HepG2 (cell line): ENCODE results near the gene FOLR1. TPM values are rescaled to one million over a fixed set of nuclear protein-coding genes. Genes with fewer than 3 reads are reported as not detected.

ENCODE experiments used
- ATF5 ChIP-seq: sonication (generic); formaldehyde crosslinking; IDR thresholded peaks from 2 replicates; pipeline ENCODE4 v1.4.0; 2020; ENCODE audit warnings: mild to moderate bottlenecking, low read depth, missing genetic modification reagents
- CCAR2 ChIP-seq: fragments of 200-400 bp; formaldehyde crosslinking; optimal IDR thresholded peaks from 2 replicates; pipeline ENCODE3; 2018; ENCODE audit warnings: low read depth, mild to moderate bottlenecking, low read length, moderate library complexity
- FOXA3 ChIP-seq: IDR thresholded peaks from 2 replicates; pipeline ENCODE4 v1.6.1; 2016; ENCODE audit warnings: missing genetic modification reagents, missing compliant biosample characterization
- FOXM1 ChIP-seq: sonication (generic); formaldehyde crosslinking; IDR thresholded peaks from 2 replicates; pipeline ENCODE4 v1.5.0; 2020; ENCODE audit warnings: missing genetic modification reagents
- GRHL1 ChIP-seq: sonication (generic); formaldehyde crosslinking; conservative IDR thresholded peaks from 2 replicates; pipeline ENCODE4 v1.8.0; 2022; ENCODE audit warnings: missing genetic modification reagents
- HDAC6 ChIP-seq: fragments of 200-600 bp; sonication (generic); IDR thresholded peaks from 2 replicates; pipeline ENCODE4 v1.7.0; 2017; ENCODE audit warnings: mild to moderate bottlenecking, antibody characterized with exemption, low read length, low read depth
- PHF5A ChIP-seq: IDR thresholded peaks from one replicate; pipeline ENCODE4 v1.6.1; 2018; ENCODE audit warnings: low read depth, missing genetic modification reagents; ENCODE audit not compliant: unreplicated experiment
- RBFOX2 ChIP-seq: fragments of 200-400 bp; formaldehyde crosslinking; IDR thresholded peaks from 2 replicates; pipeline ENCODE4 v1.6.1; 2017; ENCODE audit warnings: low read depth, mild to moderate bottlenecking, low read length
- SPEN ChIP-seq: sonication (generic); formaldehyde crosslinking; IDR thresholded peaks from 2 replicates; pipeline ENCODE4 v1.5.1; 2020; ENCODE audit warnings: low read depth, mild to moderate bottlenecking, missing genetic modification reagents
- YEATS4 ChIP-seq: sonication (generic); formaldehyde crosslinking; IDR thresholded peaks from 2 replicates; pipeline ENCODE4 v1.4.0; 2020; ENCODE audit warnings: missing genetic modification reagents, borderline replicate concordance
- ZBTB26 ChIP-seq: IDR thresholded peaks from 2 replicates; pipeline ENCODE4 v1.6.1; 2016; ENCODE audit warnings: missing compliant biosample characterization, missing genetic modification reagents, borderline replicate concordance
- ZNF143 ChIP-seq: sonication (generic); formaldehyde crosslinking; IDR thresholded peaks from 2 replicates; pipeline ENCODE4 v1.4.0; 2020; ENCODE audit warnings: missing genetic modification reagents
- ZNF281 ChIP-seq: sonication (generic); formaldehyde crosslinking; IDR thresholded peaks from 2 replicates; pipeline ENCODE4 v1.4.0; 2020; ENCODE audit warnings: missing genetic modification reagents, borderline replicate concordance
- ZNF282 ChIP-seq: fragments of 450-650 bp; IDR thresholded peaks from 2 replicates; pipeline ENCODE4 v1.6.1; 2018; ENCODE audit not compliant: partially characterized antibody
- ZNF33B ChIP-seq: sonication (generic); formaldehyde crosslinking; IDR thresholded peaks from 2 replicates; pipeline ENCODE4 v1.5.1; 2020; ENCODE audit warnings: mild to moderate bottlenecking, missing genetic modification reagents
- ZNF614 ChIP-seq: IDR thresholded peaks from 2 replicates; pipeline ENCODE4 v1.6.1; 2018; ENCODE audit warnings: missing biosample characterization, missing genetic modification reagents, inconsistent platforms, borderline replicate concordance
- ZNF768 ChIP-seq: sonication (generic); formaldehyde crosslinking; IDR thresholded peaks from 2 replicates; pipeline ENCODE4 v1.4.0; 2020; ENCODE audit warnings: missing genetic modification reagents
- polyA plus RNA-seq, 8 experiments: library from polyadenylated mRNA; depleted of rRNA in 3 of 8; stranded (reverse) in 7 of 8; unstranded in 1 of 8; fragments of >200 nt; fragmentation: Illumina TruSeq in 4 of 8; extraction: Trizol in 4 of 8; gene quantifications; 2 replicates each; pipeline versions ENCODE4 v1.2.1 to v1.2.3, GENCODE V29; 2011 to 2016; ENCODE audit warnings: low read depth in 4 of 8, missing spikeins in 1 of 8, mixed read lengths in 1 of 8; ENCODE audit not compliant: insufficient read depth in 1 of 8
- total RNA-seq, 5 experiments: library from RNA; depleted of rRNA; stranded (reverse); fragments of >200 nt; fragmentation: Illumina TruSeq; extraction: Trizol; gene quantifications; 2 replicates each; pipeline ENCODE4 v1.2.3, GENCODE V29; 2016; ENCODE audit warnings: low read depth in 1 of 5

FOLR1 gene
- total and polyA plus RNA-seq, 2 of the 13 experiments (the other 11 are each of a cell fraction or from before 2014, with no cell fraction given), result 0.20 TPM; not detected in 1

GRCh38 chr11:72224564-72225410, 32.8 kb downstream of the FOLR1 start, which contains the start of gene INPPL1 (continued):
- TF ChIP-seq GRHL1 (CRISPR knock-in tag) (no peak), ZNF282 (no peak), ZNF768 (peak; percentile 36; the same call in 1 of the 2 replicates), FOXM1 (CRISPR knock-in tag) (no peak), PHF5A (CRISPR knock-in tag) (no peak), ZNF614 (CRISPR knock-in tag) (no peak), ATF5 (CRISPR knock-in tag) (no peak), CCAR2 (no peak), SPEN (CRISPR knock-in tag) (no peak), ZNF281 (CRISPR knock-in tag) (peak; percentile 84; the same call in 1 of the 2 replicates), HDAC6 (no peak), FOXA3 (CRISPR knock-in tag) (no peak), YEATS4 (CRISPR knock-in tag) (peak; percentile 41; the same call in 1 of the 2 replicates), RBFOX2 (peak; percentile 60), ZBTB26 (CRISPR knock-in tag) (no peak), ZNF143 (CRISPR knock-in tag) (no peak), ZNF33B (no peak)
